ENCODE measurements around the gene PTPRN2.
A peak's percentile ranks its signal among the peaks of the same experiment; 100 is the strongest.
"Not testable (repeated sequence)": the region's sequence is repeated elsewhere in the genome, so short reads cannot be mapped to it uniquely, and the experiment has no call there.

The PTPRN2 gene

GRCh38 chr7:157568106-157568769 lies 1019.4 kb downstream of the PTPRN2 start:
- Mint-ChIP-seq H3K4me1 (peaks cover 28% of the 10 kb centered on the region), H3K4me3 (peak overlapping the region; percentile 84), H3K27me3 (peaks cover 19% of the 10 kb centered on the region), H3K36me3 (ENCODE audit: insufficient read depth) (peaks cover 4% of the 10 kb centered on the region), H3K9me3 (no peaks in the 10 kb centered on the region), H3K27ac (ENCODE audit: low read depth) (peak overlapping the region; percentile 87)
- no peak for DNase-seq (ENCODE audit: low spot score in 2 of 2)
- ATAC-seq (replicated peaks; ENCODE audit: extremely low read depth, poor library complexity, severe bottlenecking), result peak; percentile 50

GRCh38 chr7:157567666-157568065 lies 1020.0 kb downstream of the PTPRN2 start:
- DNase-seq (ENCODE audit: low spot score in 2 of 2), result no peak
- H3K27ac Mint-ChIP-seq (ENCODE audit: low read depth), result peak overlapping the region; percentile 87

GRCh38 chr7:157566631-157567006 lies 1021.0 kb downstream of the PTPRN2 start:
- no peak for ATAC-seq (replicated peaks; ENCODE audit: extremely low read depth, poor library complexity, severe bottlenecking)
- Mint-ChIP-seq H3K9me3 (no peaks in the 10 kb centered on the region), H3K27me3 (peaks cover 3% of the 10 kb centered on the region), H3K4me1 (peaks cover 28% of the 10 kb centered on the region), H3K27ac (ENCODE audit: low read depth) (peak overlapping the region; percentile 35), H3K4me3 (peak overlapping the region; percentile 26), H3K36me3 (ENCODE audit: insufficient read depth) (peaks cover 4% of the 10 kb centered on the region)
- DNase-seq (ENCODE audit: low spot score in 2 of 2), result no peak

More at GRCh38 chr7:157567666-157568065, 1020.0 kb downstream of the PTPRN2 start:
- H3K27me3 Mint-ChIP-seq, result peaks cover 13% of the 10 kb centered on the region
- H3K4me3 Mint-ChIP-seq, result peak overlapping the region; percentile 84
- H3K9me3 Mint-ChIP-seq, result no peaks in the 10 kb centered on the region
- H3K4me1 Mint-ChIP-seq, result peaks cover 28% of the 10 kb centered on the region
- ATAC-seq (replicated peaks; ENCODE audit: extremely low read depth, poor library complexity, severe bottlenecking), result no peak
- peaks cover 4% of the 10 kb centered on the region for H3K36me3 Mint-ChIP-seq (ENCODE audit: insufficient read depth)

GRCh38 chr7:157565981-157566630 lies 1021.5 kb downstream of the PTPRN2 start:
- ATAC-seq (replicated peaks; ENCODE audit: extremely low read depth, poor library complexity, severe bottlenecking) (no peak), DNase-seq (ENCODE audit: low spot score in 2 of 2) (no peak)
- H3K27me3 Mint-ChIP-seq, result no peaks in the 10 kb centered on the region
- H3K4me3 Mint-ChIP-seq, result no peak overlapping the region
- no peaks in the 10 kb centered on the region for H3K9me3 Mint-ChIP-seq
- H3K4me1 Mint-ChIP-seq, result peaks cover 28% of the 10 kb centered on the region
- no peak overlapping the region for H3K27ac Mint-ChIP-seq (ENCODE audit: low read depth)
- peaks cover 4% of the 10 kb centered on the region for H3K36me3 Mint-ChIP-seq (ENCODE audit: insufficient read depth)

- H3K4me1 Mint-ChIP-seq, result peaks cover 24% of the 10 kb centered on the region
- H3K27me3 Mint-ChIP-seq, result no peaks in the 10 kb centered on the region
- H3K27ac Mint-ChIP-seq (ENCODE audit: low read depth), result no peak overlapping the region
- peaks cover 4% of the 10 kb centered on the region for H3K36me3 Mint-ChIP-seq (ENCODE audit: insufficient read depth)
- no peak for DNase-seq (ENCODE audit: low spot score in 2 of 2)
- H3K4me3 Mint-ChIP-seq, result no peak overlapping the region
- no peaks in the 10 kb centered on the region for H3K9me3 Mint-ChIP-seq
- no peak for ATAC-seq (replicated peaks; ENCODE audit: extremely low read depth, poor library complexity, severe bottlenecking)
Observed at GRCh38 chr7:157565201-157565626, 1022.4 kb downstream of the PTPRN2 start.

- H3K9me3 Mint-ChIP-seq, result no peaks in the 10 kb centered on the region
- H3K4me1 Mint-ChIP-seq, result peaks cover 22% of the 10 kb centered on the region
- no peak overlapping the region for H3K4me3 Mint-ChIP-seq
- no peak overlapping the region for H3K27ac Mint-ChIP-seq (ENCODE audit: low read depth)
- ATAC-seq (replicated peaks; ENCODE audit: extremely low read depth, poor library complexity, severe bottlenecking) (no peak), DNase-seq (ENCODE audit: low spot score in 2 of 2) (no peak)
- H3K36me3 Mint-ChIP-seq (ENCODE audit: insufficient read depth), result peaks cover 4% of the 10 kb centered on the region
- H3K27me3 Mint-ChIP-seq, result no peaks in the 10 kb centered on the region
Observed at GRCh38 chr7:157564517-157565177, 1023.0 kb downstream of the PTPRN2 start.

GRCh38 chr7:157563467-157564135 lies 1024.0 kb downstream of the PTPRN2 start:
- not testable (repeated sequence) for ATAC-seq (replicated peaks; ENCODE audit: extremely low read depth, poor library complexity, severe bottlenecking); H3K4me3 Mint-ChIP-seq; H3K36me3 Mint-ChIP-seq (ENCODE audit: insufficient read depth); DNase-seq (ENCODE audit: low spot score in 2 of 2); H3K27me3 Mint-ChIP-seq; H3K9me3 Mint-ChIP-seq; H3K27ac Mint-ChIP-seq (ENCODE audit: low read depth)
- peaks cover 14% of the 10 kb centered on the region for H3K4me1 Mint-ChIP-seq

GRCh38 chr7:157562522-157563398 lies 1024.9 kb downstream of the PTPRN2 start:
- H3K27me3 Mint-ChIP-seq, result not testable (repeated sequence)

GRCh38 chr7:157561816-157562410 lies 1025.7 kb downstream of the PTPRN2 start:
- Mint-ChIP-seq H3K4me1 (no peaks in the 10 kb centered on the region), H3K36me3 (ENCODE audit: insufficient read depth) (no peaks in the 10 kb centered on the region), H3K27ac (ENCODE audit: low read depth) (no peak overlapping the region), H3K4me3 (no peak overlapping the region), H3K9me3 (no peaks in the 10 kb centered on the region), H3K27me3 (no peaks in the 10 kb centered on the region)
- ATAC-seq (replicated peaks; ENCODE audit: extremely low read depth, poor library complexity, severe bottlenecking) (no peak), DNase-seq (ENCODE audit: low spot score in 2 of 2) (no peak)

More at GRCh38 chr7:157562522-157563398, 1024.9 kb downstream of the PTPRN2 start:
- DNase-seq (ENCODE audit: low spot score in 2 of 2); H3K9me3 Mint-ChIP-seq; H3K4me1 Mint-ChIP-seq; ATAC-seq (replicated peaks; ENCODE audit: extremely low read depth, poor library complexity, severe bottlenecking); H3K27ac Mint-ChIP-seq (ENCODE audit: low read depth); H3K4me3 Mint-ChIP-seq; H3K36me3 Mint-ChIP-seq (ENCODE audit: insufficient read depth): not testable (repeated sequence)

GRCh38 chr7:157561523-157561785 lies 1026.2 kb downstream of the PTPRN2 start:
- Mint-ChIP-seq H3K27me3 (no peaks in the 10 kb centered on the region), H3K36me3 (ENCODE audit: insufficient read depth) (no peaks in the 10 kb centered on the region), H3K4me3 (no peak overlapping the region), H3K4me1 (no peaks in the 10 kb centered on the region), H3K9me3 (no peaks in the 10 kb centered on the region), H3K27ac (ENCODE audit: low read depth) (no peak overlapping the region)
- DNase-seq (ENCODE audit: low spot score in 2 of 2), result no peak
- ATAC-seq (replicated peaks; ENCODE audit: extremely low read depth, poor library complexity, severe bottlenecking), result no peak

- no peaks in the 10 kb centered on the region for H3K4me1 Mint-ChIP-seq
- H3K4me3 Mint-ChIP-seq, result no peak overlapping the region
- H3K9me3 Mint-ChIP-seq, result no peaks in the 10 kb centered on the region
- no peaks in the 10 kb centered on the region for H3K36me3 Mint-ChIP-seq (ENCODE audit: insufficient read depth)
- no peaks in the 10 kb centered on the region for H3K27me3 Mint-ChIP-seq
- H3K27ac Mint-ChIP-seq (ENCODE audit: low read depth), result no peak overlapping the region
- no peak for ATAC-seq (replicated peaks; ENCODE audit: extremely low read depth, poor library complexity, severe bottlenecking)
- DNase-seq (ENCODE audit: low spot score in 2 of 2), result no peak
Observed at GRCh38 chr7:157560710-157561522, 1026.7 kb downstream of the PTPRN2 start.

Measured in central memory CD8-positive, alpha-beta T cell (primary cell).